IPS-NIHi11 (cell line): Measurements from ENCODE around the gene CSNK1D.

Experiments
- DNase-seq: peaks from one replicate; pipeline ENCODE4 v3.0.0; 2012; ENCODE audit warnings: mixed read lengths, low spot score

Gene CSNK1D

GRCh38 chr17:82240506-82241182 lies 32.9 kb downstream of the CSNK1D start:
- no peak for DNase-seq

DNA sequence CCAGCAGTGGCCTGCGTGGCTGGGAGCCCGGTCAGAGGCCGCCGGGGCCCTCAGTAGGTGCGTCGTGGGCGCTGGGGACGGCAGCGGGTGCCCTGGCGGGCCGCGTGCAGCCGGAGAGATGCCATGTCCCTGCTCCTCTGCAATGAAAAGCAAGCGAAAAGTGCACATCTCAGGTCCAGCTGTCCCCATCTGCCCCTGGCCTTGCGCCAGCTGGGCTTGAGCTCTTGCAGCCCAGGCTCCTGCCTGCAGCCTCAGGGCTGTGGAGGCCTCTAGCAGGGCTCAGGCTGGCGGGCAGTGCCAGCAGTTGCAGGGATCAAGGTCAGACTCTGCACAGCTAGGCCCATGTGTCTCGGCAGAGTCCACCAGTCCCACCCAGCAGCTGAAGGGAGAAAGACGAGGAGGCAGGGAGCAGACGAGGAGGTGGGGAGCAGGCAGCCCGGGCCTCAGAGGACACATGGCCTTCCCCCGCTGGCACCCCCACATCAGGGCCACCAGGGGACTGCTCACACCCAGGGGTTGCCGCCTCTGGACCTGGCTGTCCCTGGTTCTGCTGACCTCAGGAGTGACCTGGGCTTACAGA lies 33.5 kb downstream of the CSNK1D start:
- no peak for DNase-seq

GRCh38 chr17:82239401-82239925 lies 34.0 kb downstream of the CSNK1D start:
- no peak for DNase-seq

GRCh38 chr17:82238472-82239201 lies 34.9 kb downstream of the CSNK1D start:
- no peak for DNase-seq

- DNase-seq: no peak
Observed at GRCh38 chr17:82237746-82238471, 35.6 kb downstream of the CSNK1D start.

- no peak for DNase-seq
Observed at GRCh38 chr17:82237083-82237745, 36.3 kb downstream of the CSNK1D start.

DNA sequence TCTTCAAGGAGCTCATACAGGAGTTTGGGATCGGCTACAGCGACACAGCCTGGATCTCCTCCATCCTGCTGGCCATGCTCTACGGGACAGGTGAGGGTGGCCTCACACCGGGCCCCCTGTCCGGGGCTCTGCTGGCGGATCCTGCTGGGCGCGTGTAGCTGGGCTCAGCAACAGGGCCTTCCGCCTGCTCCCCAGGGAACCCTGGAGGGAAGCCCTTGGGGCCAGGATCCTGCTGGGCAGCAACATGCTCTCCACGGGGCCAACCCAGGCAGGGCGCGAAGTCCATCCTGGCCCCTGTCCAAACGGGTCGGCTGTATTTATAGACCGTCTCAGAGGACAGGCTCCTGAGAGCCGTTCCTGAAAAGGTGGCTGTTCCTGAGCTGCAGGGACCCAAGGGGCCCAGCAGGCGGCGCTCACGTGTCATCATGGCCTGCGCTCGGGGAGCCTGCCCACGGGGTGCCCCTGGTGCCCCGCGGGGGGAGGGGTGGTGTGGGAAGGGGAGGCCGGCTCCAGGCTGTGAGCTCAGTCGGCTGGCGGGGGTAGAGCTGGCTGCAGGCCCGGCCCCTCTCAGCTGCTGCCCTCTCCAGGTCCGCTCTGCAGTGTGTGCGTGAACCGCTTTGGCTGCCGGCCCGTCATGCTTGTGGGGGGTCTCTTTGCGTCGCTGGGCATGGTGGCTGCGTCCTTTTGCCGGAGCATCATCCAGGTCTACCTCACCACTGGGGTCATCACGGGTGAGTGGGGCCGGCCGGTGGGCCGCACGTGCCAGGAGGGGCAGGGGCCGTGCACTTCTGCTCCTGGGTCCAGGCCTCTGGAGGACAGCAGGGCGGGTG lies 37.1 kb downstream of the CSNK1D start:
- DNase-seq: peak; percentile 87

GRCh38 chr17:82235775-82236141 lies 37.7 kb downstream of the CSNK1D start:
- no peak for DNase-seq

DNA sequence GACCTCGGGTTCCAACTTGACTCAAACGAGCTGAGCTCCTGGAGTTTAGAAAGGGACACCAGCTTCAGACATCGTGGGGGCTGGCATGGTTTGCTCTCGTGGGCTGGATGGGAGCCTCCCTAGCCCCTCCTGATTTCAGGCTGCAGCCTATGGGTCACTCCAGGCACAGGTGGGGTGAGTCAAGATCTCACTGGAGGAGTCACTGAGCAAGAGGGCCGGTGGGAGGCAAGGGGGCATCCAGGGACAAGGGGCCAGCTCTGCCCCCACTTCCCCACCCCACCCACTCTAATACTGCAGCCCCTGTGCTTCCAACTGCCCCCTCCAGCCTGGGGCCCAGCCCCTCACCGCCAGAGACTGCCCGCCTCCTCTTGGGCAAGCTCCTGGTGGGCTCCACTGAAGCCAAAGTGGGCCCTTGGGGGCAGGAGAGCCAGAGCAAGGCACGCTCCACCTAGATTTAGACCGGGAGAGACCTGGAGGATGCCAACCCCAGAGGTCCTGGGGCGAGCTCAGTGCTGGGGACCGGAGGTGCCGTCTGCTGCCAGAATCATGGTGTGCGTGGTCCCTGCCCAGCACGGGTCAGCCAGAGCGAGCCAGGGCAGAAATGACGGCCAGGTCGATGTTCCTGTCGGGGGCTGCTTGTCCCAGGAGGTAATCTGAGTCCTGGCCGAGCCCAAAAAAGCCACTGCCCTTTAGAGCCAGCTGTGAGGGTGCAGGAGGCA lies 38.3 kb downstream of the CSNK1D start:
- no peak for DNase-seq

GRCh38 chr17:82234211-82235055 lies 39.1 kb downstream of the CSNK1D start:
- DNase-seq: no peak

- no peak for DNase-seq
Observed at GRCh38 chr17:82232876-82233785, 40.4 kb downstream of the CSNK1D start.

DNA sequence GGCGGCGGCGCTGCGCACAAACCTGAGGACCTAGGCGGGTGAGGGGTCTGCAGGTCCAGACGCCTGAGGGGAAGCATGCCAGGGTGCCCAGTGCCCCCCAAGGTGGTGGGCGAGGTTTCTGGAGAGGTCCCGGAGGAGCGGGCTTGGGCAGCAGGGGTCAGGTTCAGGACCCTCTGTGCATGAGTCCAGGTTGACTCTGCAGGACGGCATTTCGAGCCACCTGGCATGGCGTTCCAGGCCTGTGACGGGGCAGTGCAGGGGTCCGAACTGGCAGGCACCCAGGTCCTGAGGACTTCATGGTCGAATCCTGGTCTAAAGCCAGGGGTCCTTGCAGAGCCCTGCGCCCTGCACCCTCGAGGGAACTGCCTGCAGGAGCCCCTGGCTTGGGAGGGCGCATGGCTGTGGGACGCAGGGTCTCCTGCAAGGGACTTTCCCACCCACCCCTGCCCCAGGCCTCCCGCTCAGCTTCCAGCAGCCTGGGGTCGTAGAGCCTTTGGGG lies 41.1 kb downstream of the CSNK1D start:
- DNase-seq: no peak

DNA sequence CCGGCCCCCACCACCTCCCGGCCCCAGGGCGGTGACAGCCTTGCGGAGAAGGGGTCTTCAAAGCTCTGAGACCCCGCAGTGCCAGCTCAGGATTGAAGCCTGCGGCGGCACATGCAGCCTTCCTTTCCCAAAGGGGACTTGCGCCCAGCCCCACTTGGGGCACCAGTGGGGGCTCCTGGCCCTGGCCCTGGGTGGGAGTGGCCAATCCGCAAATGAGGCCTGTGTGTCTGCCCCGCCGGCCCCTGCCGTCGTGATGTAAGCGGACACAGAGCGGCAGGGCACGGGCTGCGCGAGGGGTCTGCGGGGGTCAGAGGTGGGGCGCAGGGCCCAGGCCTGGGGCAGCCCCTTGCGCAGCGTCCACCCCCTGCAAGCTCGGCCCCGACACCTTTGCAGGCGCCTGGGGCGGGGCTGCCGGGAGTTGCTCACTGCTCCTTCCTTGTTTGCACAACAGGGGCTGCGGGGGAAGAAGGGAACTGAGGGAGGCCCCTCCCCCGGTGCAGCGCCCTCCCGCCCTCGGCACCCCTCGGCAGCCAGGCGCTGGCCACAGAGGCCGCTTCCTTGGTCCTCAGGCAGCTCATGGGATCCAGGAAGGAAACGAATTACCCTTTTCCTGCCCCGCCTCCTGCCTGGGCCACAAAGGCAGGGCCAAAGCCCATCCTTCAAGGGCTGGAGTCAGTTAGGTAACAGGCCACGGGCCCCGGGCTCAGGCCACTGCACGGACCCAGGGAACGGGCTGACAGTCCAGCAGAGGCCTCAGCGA lies 41.8 kb downstream of the CSNK1D start:
- peak; percentile 67 for DNase-seq

- DNase-seq: no peak
Observed at GRCh38 chr17:82231312-82231561, 42.3 kb downstream of the CSNK1D start.

DNA sequence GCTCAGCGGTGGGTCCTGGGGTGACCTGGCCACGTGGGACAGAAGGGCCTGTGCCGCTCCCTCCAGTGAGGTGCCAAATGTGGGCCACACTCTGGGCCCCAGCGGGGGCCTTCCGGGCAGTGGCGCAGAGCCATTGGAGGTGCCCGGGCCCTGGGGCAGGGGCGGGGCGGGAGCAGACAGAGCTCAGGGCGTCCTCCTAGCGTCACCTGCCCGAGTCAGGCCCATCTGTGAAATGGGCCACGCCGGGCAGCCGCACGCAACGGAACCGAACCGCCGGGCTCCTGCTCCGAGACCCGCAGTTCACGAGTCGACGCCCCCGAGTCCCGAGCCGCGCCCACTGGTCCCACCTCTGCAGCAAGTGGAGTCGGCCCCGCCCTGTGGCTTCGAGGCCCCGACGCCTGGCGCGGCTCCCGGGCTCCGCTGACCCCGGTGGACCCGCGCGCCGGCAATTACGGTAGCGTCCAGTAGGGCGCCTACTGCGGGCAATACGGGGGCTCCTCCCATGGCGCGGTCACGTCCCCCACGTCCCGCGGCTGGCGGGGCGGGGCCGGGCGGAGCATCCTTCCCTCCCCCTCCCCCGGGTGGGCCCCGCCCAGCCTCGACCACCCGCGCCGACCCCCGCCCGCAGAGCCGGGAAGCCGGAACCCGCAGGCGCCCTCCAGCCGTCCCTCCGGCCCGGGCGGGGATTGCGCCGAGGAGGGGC lies 42.7 kb downstream of the CSNK1D start:
- DNase-seq: peak; percentile 88

- DNase-seq: no peak
Observed at GRCh38 chr17:82229698-82230608, 43.5 kb downstream of the CSNK1D start.
